Measurements from ENCODE around the gene SERPINE3.

SERPINE3 gene

GRCh38 chr13:51412431-51412830 lies 72.9 kb downstream of the SERPINE3 start:
- Histone ChIP-seq H3K36me3 (ENCODE audit: control insufficient read depth in 1 of 2, insufficient read depth in 2 of 2, low read length in 2 of 2) (no peaks in the 10 kb centered on the region), H3K9me3 (ENCODE audit: control insufficient read depth in 1 of 2, low read length in 2 of 2) (no peaks in the 10 kb centered on the region), H3K27me3 (ENCODE audit: low read depth, low read length) (no peaks in the 10 kb centered on the region), H3K27ac (ENCODE audit: low read length) (no peak overlapping the region), H3K4me3 (ENCODE audit: low read depth in 1 of 2, low read length in 2 of 2) (no peak overlapping the region), H3K4me1 (ENCODE audit: control insufficient read depth in 1 of 2, insufficient read depth in 2 of 2, low read length in 2 of 2) (no peaks in the 10 kb centered on the region)

Data from muscle layer of duodenum (tissue), 2 donors.